ENCODE data around the gene GRAP2.

Gene GRAP2

GRCh38 chr22:39997421-39997820 lies 96.5 kb downstream of the GRAP2 start:
- DNase-seq, result no peak

- no peak for DNase-seq
These were observed 97.2 kb downstream of the GRAP2 start for GRCh38 chr22:39997939-39998726.

DNA sequence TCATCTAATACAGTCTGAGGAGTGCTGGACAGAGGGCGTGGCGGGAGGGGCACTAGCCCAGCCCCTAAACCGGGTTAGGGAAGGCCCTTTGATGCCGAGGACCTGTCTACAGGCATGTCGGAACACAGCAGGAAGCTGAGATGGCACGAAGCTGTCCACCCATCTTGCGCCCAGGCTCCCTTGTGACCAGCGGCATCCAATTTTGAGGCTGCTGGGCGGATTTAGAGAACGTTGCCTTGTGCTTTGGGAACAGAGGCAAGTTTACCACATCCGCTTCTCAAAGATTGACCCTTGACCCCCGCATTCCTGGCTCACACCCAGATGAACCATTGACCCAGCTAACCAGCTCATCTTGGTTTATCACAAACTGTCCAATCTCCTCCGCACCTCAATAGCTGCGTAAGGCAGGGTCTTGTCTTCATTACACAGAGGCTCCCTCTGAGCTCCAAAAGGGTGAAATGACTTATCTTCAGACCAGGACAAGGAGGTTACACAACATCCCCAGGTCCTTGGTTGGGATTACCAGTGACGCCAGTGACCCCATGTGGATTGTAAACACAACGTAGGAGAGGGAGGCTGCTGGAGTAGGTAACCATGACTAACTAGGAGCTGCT lies 98.4 kb downstream of the GRAP2 start:
- no peak for DNase-seq

DNA sequence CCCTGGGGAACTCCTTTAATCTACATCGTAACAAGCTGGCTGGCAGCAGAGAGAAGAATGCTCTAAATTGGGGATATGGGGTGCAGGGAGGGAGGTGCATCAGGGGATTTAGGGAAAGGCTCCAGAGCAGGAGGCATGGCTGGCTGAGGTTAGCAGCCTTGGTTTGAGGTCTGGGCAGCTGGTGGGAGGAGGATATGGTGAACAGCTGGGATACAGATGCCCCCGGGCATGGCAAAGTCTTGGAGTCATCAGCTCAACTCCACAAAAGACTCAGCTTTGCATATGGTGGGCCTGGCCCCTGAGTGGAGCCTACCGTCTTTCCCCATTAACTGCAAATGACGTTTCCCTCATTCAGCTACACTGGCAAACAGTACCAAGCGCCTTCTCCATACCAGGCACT lies 99.3 kb downstream of the GRAP2 start:
- DNase-seq, result no peak

GRCh38 chr22:40001106-40001505 lies 100.2 kb downstream of the GRAP2 start:
- DNase-seq, result no peak

DNA sequence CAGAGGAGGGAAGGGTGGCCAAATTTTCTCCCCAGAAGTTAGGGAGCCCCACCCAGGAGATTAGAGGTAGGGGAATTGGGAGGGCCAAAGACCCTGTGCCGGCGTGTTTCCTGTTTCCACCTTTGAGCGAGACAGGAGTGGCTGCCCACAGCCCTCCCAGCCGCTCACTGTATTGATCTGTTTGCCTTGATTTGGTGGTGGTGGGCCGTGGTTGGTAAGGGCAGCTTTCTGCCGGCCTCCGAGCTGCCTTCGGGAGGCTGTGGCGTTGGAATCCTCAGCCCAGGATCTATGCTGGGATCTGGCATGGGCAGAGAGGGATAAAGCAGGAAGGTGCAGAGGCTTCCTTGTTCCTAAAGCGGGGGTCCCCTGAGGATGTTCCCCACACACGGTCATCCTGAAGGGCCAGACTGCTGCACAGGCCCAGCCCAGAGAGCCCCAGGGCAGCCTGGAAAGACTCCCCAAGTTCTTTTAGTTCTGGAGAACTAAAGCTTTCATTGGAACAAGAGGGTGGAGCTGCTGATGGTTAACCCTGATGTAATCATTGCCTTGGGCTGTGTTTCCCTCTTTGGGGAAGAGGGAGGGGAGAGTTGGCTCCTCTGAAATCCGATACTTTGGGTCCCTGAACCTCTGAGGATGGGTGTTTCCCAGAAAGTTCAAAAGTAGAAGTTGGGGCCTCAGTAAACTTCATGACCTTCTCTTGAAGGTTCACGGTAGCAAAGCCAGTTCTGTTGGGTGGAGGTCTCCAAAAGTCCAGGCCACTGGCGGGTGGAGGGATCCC lies 101.1 kb downstream of the GRAP2 start:
- DNase-seq, result no peak

DNA sequence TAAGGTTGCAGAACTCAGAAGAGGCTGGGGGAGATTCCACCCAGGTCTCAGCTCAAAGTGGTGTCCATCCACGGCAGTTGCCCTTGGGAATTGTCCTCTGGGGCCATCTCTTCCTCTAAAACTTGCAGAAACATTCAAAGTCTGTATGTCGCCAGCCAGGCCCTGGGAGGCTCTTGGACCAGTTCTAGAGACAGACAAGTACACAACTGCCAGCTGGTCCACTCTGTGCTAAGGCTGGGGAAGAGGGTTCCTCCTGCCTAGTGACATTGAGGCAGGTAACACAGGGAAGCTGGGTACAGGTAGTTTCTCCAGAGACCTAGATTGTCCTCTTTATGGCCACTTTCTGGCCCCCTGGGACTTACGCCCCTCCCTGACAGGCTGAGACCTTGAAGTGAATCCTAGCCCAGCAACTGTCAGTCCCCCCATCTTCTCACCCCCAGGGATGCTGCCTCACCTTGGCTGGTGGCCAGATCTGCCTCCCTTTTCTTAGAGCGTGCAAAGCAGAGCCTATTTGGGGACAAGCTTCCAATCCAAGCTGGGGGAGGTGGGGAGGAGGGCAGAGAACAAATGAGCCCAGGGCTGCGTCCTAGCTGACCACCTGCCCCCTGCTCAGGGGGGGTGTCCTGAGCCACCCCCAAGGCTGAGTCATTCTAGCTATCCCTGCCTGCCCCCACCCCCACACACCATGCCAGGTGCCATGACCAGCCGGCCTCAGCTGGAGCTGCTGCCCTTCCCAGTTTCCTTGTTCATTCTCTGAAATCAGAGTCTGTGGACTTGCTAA lies 102.2 kb downstream of the GRAP2 start:
- DNase-seq, result no peak

DNA sequence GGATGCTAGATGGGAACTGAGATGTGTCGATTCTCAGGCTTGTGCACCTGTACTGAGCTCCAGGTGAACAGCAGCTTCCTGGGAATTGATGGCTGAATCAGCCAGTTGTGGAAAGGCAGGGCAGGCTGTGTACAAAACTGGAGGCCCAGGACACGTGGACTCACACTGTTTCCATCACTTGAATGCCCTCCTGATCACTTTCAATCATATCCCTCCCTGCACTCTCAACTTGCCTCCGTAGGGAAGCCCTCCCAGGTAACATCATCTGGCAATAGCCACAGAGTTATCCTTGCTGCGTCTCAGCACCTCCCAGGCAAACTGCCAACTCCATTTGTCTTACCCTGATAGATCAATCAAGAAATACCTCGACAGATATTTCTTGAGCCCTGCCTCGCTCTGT lies 104.0 kb downstream of the GRAP2 start:
- no peak for DNase-seq

GRCh38 chr22:40006641-40007040 lies 105.8 kb downstream of the GRAP2 start:
- DNase-seq, result no peak

- DNase-seq, result no peak
These were observed 107.2 kb downstream of the GRAP2 start for GRCh38 chr22:40007853-40008710.

DNA sequence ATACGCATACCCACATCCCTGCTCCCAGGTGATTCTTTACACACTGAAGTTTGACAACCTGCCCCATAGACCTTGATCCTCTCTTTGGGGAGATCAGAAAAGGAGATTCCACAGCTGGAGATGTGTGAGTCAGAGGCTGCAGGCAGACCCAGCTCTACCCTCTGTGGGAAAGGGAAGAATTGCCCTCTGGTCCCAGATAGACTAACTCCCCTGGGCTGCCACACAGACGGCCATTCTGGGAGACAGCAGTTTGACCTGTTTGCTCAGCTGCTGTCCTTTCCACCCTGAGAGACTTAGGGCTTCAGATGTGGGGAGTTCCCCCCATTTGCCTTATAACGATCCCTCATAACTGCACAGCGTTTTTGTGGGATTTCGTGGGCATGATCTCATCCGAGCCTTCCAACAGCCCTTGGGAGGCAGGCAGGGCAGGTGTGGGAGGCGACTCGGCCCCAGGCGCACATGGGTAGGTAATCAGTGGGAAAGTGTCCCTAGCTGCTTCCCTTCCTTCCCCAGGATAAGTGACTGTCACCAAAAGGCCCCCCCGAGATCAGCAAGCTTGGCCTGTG lies 107.9 kb downstream of the GRAP2 start:
- DNase-seq, result no peak

DNA sequence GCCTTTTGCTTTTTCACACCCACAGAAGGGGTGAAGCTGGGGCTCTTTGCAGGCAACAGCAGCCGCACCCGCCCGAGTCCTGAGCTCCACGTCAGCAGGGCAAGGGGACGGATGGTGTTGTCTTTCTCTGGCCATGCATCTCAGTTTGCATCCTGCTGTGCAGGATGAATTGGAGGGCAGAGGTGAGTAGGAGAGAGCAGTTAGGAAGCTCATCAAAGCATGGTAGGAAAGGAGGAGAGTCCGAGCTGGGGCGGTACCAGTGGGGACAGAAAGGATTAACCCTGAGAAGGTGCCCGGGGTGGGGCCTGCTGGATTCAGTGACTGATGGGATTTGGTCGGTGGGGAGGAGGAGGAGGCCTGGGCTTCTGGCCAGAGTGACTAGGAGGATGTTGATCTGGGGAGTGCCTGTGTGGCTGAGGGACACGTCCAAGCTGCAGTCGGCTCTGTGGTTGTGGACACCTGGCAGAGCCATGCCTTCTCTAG lies 108.4 kb downstream of the GRAP2 start:
- DNase-seq, result no peak

DNA sequence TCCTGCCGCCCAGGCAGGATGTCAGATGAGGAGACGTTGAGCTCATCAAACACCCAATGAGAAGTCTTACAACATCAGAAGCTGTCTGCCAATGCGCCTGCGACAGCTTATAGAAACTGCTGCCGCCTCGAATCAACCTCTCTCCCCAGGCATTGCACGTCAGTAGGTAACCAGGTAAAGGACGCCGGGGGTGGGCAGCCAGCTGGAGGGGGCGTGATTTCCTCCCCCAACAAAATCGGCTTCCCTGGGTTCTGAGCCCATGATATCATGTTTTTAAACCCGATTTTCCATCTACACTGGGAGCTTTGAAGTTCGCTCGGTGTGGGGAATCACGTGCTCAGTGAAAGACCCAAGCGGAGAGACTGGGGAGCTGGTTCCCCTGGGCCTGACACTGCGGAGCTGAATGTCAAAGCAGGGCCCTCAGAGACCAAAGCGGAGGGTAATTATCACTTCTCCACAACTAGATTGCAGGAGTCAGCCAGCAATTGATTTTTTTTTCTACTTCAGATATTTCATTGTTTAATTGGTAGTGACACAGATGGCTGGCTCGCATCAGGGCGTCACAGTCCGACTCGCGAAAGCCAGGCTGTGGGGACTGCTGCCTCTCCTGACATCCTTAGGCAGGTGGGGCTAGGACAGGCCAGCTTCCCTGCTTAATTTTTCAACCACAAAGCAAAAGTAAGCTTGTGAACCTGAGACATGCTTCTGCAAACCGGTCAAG lies 109.2 kb downstream of the GRAP2 start:
- peak; percentile 29 for DNase-seq

GRCh38 chr22:40010746-40011145 lies 109.9 kb downstream of the GRAP2 start:
- no peak for DNase-seq

DNA sequence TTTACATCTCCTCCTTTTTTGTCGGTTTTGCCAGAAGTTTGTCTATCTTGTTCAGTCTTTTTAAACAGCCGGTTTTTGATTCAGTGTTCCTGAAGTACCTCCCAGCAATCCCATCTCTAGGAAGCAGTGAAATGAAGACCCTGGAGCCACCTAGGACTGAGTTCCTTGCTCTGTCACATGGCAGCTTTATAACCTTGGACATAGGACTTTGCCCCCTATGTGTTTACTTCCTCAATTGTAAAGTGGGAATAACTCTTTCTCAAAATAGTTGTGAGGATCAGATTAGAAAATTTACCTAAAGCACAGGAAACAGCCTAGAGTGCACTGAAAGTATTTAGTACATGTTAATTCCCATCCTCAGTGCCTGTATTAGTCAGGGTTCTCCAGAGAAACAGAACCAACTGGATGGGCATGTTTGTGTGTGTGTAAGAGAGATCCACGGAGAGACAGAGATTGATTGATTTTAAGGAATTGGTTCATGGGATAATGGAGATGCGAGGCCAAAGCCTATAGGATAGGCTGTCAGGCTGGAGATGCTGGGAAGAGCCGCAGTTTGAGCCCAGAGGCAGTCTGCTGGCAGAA lies 113.9 kb downstream of the GRAP2 start:
- no peak for DNase-seq

DNA sequence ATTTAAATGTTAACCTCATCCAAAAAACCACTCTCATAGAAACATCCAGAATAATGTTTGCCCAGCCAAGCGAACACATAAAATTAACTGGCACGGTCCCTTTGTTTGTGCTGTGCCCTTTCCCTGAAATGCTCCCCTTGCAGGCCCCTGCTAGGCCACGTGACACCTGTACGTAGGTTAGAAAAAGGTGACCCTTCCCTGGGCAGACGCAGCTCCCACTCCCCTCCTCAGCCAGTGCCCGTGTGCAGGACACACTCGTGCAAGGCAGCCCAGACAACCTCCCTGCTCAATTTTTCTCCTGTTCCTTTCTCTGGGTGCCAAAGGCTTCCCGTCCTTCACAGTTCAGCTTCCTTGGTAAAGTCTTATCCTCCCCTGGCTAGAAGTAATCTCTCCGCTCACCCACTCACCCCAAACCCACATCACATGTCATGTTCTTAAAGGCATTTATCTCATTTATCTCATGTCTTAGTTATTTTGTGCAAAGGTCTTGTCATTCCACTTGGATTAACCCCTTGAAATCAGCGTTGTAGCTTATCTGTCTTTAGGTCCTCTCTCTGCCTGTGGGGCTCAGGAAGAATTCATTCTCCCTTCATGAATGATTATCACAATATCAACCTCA lies 114.6 kb downstream of the GRAP2 start:
- DNase-seq, result no peak

DNA sequence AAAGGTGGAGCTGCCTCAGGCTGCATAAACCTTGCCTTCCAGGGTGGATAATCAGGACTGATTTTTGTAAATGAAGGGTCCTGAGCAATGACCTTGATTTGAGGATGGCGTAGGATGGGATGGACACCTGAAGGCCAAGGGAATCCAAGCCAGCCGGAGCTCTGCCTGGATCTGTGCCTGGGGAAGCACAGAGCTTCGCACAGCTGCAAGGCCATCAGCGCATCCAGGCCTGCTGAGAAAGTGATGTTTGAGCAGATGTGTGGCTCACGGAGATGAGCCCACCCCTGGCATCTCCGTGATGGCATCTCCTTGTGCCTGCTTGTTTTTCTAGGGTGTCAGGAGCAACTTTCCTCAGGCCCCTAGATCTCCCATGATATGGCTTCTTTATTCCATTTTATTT lies 117.2 kb downstream of the GRAP2 start:
- no peak for DNase-seq

DNA sequence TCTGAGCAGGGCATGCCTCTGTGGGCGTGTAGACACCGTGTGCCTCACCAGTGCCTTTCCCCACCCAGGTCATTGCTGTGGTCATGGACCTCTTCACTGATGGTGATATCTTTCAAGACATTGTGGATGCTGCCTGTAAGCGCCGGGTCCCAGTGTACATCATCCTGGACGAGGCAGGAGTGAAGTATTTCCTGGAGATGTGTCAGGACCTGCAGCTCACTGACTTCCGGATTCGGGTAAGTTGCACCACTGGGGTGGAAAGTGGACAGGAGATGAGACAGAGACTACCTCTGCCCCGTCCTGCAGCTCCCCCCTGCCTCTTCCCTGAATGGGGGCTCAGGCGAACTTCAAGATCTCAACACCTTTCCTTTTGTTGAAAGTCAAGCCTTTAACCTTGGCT lies 118.2 kb downstream of the GRAP2 start:
- no peak for DNase-seq

GRCh38 chr22:40020956-40021355 lies 120.1 kb downstream of the GRAP2 start:
- DNase-seq, result no peak

DNA sequence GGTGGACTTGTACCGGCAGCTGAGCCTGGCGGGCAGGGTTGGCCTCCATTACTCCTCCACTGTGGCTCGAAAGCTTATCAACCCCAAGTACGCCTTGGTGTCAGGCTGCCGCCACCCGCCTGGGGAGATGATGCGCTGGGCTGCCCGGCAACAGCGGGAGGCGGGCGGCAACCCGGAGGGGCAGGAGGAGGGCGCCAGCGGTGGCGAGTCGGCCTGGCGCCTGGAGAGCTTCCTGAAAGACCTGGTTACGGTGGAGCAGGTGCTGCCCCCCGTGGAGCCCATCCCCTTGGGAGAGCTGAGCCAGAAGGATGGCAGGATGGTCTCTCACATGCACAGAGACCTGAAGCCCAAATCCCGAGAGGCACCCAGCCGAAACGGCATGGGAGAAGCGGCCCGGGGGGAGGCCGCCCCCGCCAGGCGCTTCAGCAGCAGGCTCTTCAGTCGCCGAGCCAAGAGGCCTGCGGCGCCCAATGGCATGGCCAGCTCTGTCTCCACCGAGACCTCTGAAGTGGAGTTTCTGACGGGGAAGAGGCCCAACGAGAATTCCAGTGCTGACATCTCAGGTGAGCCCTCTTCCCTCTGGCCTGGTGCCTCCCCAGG lies 120.6 kb downstream of the GRAP2 start:
- no peak for DNase-seq

Data from CD4-positive, alpha-beta T cell treated with Interleukin-21 for 1 hour (primary cell).